D721Med (cell line): ENCODE results near the gene SV2C.

ENCODE experiments used
- DNase-seq: peaks from one replicate; pipeline ENCODE4 v3.0.0; 2011; ENCODE audit warnings: low spot score; ENCODE audit not compliant: insufficient read length
- FAIRE-seq: peaks from 2 replicates; lab custom pipeline; 2011; peaks lifted over from hg19 to GRCh38; lab: Jason Lieb, UNC
- TF ChIP-seq, protein P1 (sequence below): IDR thresholded peaks from 2 replicates; pipeline ENCODE4 v1.5.1; 2012; ENCODE audit warnings: mild to moderate bottlenecking, control low read depth; ENCODE audit not compliant: insufficient read depth; ENCODE audit errors: missing control alignments

Gene SV2C

DNA sequence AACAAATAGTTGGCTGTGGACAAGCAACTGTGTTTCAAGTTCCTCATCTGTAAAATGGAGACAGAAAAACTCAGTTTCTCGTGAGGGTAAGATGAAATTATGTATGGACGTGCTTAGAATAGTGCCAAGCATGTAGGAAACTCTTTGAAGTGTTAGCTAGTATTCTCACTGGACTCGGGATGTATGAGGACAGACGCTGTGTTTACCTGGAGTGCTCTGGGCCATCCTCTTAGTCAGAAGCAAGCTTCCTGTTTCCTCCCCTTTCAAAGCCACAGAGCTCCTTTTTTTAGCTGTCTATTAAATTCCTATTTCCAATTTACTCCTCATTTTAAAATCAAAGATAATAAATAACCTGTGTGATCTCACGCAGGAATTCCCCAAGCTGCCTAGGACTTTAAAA, 296.1 kb downstream of the SV2C start:
- FAIRE-seq = no peak
- TF ChIP-seq, protein P1, sequence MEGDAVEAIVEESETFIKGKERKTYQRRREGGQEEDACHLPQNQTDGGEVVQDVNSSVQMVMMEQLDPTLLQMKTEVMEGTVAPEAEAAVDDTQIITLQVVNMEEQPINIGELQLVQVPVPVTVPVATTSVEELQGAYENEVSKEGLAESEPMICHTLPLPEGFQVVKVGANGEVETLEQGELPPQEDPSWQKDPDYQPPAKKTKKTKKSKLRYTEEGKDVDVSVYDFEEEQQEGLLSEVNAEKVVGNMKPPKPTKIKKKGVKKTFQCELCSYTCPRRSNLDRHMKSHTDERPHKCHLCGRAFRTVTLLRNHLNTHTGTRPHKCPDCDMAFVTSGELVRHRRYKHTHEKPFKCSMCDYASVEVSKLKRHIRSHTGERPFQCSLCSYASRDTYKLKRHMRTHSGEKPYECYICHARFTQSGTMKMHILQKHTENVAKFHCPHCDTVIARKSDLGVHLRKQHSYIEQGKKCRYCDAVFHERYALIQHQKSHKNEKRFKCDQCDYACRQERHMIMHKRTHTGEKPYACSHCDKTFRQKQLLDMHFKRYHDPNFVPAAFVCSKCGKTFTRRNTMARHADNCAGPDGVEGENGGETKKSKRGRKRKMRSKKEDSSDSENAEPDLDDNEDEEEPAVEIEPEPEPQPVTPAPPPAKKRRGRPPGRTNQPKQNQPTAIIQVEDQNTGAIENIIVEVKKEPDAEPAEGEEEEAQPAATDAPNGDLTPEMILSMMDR = no peak
- no peak for DNase-seq

GRCh38 chr5:76379855-76380254, 296.7 kb downstream of the SV2C start:
- FAIRE-seq (no peak), DNase-seq (no peak)
- TF ChIP-seq, protein P1 = no peak

DNA sequence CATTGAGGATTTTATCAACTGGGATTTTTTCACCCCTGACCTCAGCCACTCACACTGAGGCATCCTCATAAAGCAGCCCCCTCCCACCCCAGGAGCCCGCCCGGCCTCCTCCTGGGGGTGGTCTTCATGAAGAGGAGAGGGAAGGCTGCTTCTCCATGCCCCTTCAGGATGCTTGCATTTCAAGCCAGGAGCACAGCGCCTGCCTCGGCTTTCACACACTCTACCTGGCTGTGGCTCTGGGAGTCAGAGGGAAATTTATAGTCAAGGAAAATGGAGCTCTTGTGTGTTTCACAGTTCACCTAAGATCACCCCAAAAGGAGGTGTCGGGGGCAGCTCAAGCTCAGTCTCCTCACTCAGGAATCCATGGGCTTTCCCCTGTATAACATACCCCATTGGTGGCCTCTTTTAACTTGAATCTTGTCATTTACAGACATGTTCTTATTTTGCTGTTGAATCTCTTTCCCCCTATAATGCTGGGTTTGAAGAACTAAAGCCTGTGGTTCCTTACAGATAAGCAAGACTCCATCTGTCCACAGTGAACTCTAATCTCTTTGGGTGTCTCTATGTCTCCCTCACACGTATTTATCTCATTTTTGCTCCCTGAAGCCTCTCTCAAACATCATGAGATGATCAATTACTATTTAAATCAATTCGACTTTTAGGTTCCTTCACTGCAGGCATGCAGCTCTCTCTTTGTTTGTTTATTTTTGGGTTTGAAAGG, 297.3 kb downstream of the SV2C start:
- no peak for DNase-seq
- TF ChIP-seq, protein P1 = no peak
- FAIRE-seq = peak; percentile 16

DNA sequence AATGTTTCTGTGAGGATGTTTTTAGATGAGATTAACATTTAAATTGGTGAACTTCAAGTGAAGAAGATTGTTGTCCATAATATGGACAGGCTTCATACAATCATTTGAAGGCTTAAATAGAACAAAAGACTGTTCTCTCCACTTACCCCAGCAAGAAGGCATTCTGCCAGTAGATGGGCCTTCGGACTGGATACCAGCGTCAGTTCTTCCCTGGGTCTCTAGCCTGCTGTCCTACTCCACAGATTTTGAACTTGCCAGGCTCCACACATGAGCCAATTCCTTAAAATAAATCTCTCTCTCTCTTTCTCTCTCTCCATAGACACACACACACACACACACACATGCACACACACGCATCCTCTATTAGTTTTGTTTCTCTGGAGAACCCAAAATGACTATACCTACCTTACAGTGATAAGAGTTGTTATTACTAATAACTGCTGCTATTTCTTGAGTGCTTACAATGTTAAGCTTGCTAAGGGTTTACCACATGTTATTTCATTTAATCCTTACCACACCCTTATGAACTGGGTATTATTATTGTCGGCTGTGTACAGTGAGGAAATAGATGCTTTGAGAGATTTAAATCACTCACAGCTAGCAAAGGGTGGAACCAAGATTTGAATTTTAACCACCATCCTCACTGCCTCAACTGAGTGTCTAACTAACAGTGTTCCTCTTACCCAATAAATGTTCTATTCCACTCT, 300.1 kb downstream of the SV2C start:
- FAIRE-seq (peak; percentile 61), DNase-seq (no peak)
- TF ChIP-seq, protein P1 = no peak

DNA sequence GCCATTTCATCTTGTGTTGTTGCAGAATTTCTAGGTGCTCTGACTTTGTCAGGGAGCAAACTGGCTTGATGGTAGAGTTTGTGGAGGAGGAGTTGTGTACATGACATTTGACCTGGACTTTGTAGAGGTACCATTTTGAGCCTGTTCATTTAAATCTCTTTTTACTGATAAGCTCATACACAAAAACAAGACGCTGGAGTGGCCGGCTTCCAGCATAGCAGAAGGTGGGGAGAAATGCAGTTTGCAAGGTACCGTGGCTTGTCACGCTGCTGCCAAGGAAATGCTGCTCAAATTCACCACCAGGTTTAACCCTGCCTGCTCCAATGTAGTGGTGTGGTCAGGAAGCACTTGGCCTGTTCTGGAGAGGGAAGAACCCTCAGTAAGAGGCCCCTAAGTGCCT, 301.0 kb downstream of the SV2C start:
- TF ChIP-seq, protein P1 = no peak
- FAIRE-seq = no peak
- DNase-seq = no peak

DNA sequence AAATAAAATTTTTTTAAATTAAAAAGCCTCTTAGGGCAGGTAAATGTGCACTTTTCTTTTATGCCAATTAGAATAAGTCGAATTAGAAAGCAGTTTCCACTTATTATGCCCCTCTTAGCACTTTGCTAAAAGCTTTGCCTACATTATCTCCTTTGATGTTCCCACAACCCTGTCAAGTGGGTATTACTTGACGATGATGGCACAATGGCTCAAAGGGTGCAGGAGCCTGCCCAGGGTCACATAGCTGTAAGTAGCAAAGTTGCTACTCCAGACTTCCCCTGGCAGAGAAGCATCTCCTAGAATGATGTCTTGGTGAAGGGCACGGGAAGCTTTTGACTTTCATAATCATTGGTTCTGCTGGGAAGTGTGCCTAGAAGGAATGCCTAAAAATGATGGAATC, 301.5 kb downstream of the SV2C start:
- DNase-seq = no peak
- TF ChIP-seq, protein P1 = no peak
- no peak for FAIRE-seq

DNA sequence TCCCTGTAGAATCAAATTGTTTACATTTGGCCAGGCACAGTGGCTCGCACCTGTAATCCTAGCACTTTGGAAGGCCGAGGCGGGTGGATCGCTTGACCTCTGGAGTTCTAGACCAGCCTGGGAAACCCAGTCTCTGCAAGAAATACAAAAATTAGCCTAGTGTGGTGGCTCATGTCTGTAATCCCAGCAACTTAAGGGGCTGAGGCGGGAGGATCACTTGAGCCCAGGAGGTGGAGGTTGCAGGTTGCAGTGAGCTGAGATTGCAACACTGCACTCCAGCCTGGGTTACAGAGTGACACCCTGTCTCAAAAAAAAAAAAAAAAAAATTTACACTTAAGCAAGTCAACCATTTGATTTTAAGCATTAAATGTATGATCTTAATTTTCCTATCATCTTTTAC, 302.4 kb downstream of the SV2C start:
- DNase-seq (no peak), FAIRE-seq (no peak)
- TF ChIP-seq, protein P1 = no peak
